ENCODE data around the gene ZMIZ1.

Gene ZMIZ1

DNA sequence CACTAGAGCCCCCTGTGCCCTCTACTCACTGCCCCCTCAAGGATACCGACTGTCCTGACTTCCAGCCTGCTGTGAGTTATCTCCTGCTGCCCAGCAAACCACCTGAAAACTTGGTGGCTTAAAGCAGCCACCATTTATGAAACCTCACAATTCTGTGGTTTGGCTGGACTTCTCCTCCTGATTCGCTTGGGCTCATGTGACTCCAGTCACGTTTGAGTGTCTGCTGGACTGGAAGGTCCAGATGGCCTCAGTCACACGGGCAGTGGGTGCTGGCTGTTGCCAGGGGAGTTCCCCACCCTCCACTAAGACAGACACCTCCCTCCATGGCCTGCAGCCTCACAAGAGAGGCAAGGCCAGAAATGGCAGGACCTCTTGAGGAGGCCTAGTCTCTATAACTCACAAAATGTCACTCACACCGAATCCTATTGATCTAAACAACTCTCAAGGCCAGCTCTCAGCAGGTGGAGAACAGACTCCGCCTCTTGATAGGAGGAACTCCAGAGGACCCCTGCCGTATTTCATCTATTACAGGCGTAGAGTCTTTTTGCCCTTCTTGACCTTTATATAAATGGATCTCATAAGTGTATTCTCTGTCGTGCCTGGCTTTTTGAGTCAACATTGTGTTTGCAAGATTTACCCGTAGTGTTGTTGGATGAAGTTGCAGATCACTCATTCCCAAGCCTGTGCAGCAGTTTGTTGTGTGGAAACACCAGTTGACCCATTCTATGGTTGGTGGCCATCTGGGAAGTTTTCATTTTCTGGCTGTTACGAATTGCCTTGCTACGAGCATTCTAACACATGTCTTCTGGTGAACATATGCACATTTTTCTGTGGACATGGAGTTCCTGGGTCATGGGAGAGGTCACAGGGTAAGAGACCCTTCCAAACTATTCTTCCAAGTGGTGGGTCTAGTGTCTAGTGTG is 48.3 kb downstream of the ZMIZ1 start:
- FAIRE-seq (no peak), DNase-seq (ENCODE audit: low spot score) (no peak)

DNA sequence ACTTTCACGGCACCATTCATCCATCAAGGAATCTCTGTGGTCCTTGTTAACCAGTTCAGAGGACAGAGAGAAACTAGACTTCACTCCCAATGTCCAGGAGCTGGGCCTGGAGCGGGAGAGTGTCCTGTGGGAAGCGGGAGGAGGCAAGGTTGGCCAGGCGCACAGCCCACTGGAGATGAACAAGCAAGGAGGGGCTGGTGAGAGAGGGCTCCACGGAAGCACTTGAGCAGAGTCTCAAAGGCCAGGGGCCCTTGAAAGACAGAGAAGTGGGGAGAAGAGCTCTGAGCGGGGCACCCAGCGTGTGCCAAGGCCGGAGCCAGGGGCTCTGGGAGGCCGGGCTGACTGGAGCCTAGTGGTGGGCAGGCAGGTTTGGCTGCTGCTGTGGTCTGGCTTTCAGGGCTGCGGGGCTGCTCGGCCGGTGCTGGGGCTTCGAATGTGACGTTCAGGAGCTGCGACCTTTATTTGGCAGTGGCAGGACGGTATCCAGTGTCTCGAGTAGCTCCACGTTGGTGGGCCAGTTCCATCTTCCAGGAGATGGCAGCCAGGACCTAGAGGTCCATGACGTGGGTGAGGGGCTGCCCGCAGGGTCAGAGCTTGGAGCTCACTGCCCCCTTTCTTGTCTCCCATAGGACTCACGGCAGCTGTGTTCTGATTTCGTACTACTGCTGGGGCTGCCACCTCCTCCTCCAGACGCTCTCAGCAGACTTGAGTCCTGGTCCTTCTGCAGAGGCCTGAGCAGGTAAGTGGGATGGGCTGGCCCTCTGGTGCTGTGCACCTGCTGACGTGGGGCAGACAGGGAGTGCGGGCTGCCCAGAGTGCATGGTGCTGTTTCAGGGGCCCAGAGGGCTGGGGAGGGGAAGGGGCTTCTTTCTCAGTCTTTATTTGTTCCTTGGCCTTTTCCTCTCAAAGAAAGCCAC is 49.8 kb downstream of the ZMIZ1 start:
- DNase-seq (ENCODE audit: low spot score) (no peak), FAIRE-seq (no peak)

DNA sequence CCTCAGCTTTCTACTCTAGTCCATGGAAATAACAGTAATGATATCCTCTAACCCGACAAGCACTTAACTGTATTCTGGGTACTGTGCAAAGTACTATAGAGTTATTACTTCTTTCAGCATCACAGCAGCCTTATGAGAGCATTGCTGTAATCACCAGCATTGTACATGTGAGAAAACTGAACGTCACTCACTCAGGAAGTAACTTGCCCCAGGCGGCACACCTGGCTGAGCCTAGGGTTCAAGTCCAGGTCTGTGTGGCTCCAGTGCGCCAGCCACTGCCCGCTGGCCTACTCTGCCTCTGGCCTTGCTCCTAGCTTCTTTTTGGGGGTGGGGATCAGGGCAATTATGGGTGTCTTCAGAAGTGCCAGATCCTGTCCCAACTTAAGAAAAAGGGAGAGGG is 50.5 kb downstream of the ZMIZ1 start:
- no peak for DNase-seq (ENCODE audit: low spot score)
- FAIRE-seq = no peak

DNA sequence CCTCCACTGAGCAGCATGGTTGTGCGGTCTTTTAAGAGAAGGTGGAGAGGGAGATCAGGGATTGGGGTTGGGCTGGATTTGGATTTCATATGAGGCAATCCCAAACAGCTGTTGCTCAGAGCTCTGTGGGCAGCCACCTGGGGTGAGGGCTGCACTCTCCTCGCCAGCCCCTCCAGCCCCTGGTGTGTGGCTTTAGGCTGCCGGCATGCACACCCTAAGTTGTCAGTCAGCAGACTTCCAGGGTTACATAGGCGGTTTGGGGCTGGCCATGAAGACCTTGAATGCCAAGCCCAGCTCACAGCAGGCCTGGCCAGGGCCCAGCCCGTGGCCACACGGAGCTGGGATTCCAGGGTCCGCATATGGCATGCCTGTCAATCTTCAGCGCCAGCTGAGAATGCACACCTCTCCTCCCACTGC is 54.8 kb downstream of the ZMIZ1 start:
- DNase-seq (ENCODE audit: low spot score) = no peak
- FAIRE-seq = no peak

DNA sequence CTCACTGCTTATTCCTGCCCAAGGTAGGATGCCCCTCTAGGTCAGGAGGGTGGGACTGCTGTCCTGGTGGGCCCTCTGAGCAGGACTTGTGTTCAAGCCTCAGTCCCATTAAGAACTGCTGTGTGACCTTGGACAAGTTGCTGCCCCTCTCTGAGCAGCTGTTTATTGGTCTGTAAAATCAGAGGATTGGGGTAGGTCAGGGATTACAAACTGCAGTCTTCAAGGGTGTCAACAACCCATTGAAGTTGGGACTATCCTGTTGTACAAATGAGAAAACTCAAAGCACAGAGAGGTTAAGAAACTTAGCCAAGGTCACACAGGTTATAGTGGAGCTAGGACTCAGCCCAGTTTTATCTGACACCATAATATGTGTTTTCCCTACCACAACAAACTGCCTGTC is 55.3 kb downstream of the ZMIZ1 start:
- FAIRE-seq (no peak), DNase-seq (ENCODE audit: low spot score) (no peak)

DNA sequence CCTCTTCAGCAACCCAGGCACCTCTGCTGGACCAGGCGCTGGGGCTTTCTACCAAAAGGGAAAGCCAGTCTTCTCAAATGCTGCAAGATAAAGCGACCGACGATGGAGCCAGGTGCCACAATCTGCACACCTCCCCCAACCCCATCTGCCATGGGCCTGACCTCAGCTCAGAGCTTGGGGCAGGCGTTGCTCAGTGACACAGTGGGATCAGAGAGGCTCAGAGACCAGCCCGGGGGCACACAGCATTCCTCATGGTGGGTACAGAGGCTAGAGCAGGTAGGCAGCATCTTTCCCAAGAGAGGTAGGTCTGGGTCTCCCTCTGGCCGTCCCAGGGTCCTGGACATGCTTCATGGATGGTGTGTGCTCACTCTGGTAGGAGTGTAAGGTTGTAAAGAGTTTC is 56.3 kb downstream of the ZMIZ1 start:
- DNase-seq (ENCODE audit: low spot score) (no peak), FAIRE-seq (no peak)

DNA sequence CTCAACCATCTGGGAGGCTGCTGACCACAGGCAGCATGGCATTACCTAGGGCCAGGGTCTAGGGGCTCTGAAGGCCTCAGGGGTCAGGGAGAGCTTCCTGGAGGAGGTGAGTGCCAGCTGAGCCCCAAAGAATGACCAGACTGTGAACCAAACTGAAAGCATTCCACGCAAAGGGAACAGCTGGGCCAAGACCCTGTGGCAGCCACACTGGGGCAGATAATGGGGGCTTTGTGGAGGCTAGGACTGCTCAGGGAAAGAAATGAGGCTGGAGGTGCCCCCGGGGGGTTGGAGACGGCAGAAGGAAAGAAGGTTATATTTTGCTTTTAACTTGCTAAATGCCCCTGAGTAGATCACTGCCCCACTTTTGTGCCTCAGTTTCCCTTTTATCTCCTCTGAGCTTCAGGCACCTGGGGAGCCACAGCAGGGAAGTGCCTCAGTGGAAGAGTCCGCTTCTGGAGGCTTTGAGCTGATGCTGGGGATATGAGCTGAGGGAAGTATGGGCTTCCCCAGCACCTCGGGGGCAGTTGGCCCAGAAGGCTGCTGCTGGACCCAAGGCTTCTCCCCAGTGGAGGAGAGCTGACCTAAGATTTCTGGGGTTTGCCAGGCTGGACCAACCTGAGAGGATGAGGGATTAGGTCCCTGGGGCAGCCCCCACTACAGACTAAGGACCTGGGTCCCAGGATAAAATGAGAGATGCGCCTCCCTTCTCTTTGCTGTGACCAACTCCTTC is 57.8 kb downstream of the ZMIZ1 start:
- no peak for DNase-seq (ENCODE audit: low spot score)
- FAIRE-seq = no peak

DNA sequence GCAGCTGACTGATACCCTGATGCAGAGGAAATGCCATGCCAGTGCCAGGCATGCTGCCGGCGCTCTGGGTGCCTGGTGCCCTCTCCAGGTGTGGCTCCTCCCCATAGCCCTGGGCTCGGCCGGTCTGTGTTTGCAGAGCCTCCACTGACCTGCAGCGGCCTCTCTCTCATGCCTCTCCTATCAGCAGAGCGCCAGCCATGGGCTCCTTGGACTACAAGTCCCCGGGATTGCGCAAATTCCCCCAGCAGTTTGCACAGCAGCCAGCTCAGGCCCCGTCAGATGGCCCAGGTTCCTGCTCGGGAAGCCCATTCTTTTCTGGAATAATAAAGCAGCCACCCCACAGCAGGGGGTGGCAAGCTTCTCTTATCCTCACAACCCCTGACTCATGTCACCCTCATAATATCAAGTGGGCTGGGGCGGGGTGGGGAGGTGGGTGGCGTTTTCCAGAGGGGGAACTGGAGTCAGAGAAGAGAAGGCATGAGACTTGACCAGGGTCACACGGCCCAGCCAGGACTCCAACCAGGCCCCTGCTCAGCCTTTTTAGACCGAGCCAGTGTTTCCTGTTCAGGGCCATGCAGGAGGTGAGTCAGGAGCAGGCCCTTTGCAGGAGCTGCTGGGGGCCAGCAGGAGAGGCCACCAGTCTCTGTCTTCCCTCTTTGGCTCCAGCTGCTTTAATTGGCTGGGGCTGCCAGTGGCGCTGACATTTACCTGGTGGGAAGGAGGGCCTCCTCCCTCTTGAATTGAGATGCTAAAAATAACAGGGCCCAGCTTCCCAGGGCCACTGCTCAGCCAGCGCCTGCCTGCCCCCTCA is 58.6 kb downstream of the ZMIZ1 start:
- no peak for DNase-seq (ENCODE audit: low spot score)
- no peak for FAIRE-seq

DNA sequence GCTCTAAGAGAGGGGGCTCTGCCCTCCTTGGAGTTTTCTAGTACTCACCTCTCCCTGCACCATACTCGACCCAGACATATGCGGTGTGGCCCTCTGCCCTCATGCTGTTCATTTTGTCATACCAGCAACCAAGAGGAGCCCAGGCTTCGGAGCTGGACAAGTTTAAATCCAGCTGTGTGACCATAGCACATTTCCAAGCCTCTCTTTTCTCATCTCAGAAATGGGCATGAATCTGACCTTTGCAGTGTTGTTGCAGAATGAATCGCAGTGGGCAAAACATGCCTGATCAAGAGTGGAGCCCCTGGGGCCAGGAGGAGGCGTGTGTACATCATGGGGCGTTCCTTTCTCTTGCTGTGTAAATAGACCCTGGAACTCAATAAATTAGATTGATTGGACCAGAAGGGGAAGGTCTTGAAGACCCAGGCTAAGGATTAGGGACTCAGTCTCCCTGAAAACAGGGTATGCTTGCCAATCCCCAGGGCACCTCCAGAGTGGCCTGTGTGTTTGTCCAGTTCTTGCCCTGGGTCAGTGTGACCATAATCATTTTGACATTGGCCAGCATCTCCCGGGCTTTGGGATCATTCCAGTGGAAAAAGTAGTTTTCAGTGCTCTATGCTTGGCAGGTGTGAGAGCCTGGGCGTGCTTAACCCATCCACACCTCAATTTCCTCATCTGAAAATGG is 59.6 kb downstream of the ZMIZ1 start:
- FAIRE-seq = no peak
- no peak for DNase-seq (ENCODE audit: low spot score)

DNA sequence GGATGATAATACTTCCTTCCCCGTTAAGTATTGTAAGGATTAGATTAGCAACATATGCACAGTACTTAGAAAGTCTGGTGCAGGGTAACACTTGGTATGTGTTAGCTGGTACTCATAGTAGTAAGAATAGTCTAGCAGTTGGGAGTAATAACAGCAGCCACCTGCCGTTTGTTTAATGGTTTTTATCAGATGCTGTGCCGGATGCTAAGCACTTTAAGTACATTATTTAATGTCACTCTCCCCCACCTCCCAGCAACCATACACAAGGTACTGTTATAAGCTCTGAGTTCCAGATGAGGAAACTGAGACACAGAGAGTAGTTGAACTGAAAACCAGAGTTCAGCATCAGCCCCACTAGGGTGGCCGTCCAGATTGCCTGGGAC is 60.1 kb downstream of the ZMIZ1 start:
- FAIRE-seq = no peak
- no peak for DNase-seq (ENCODE audit: low spot score)

DNA sequence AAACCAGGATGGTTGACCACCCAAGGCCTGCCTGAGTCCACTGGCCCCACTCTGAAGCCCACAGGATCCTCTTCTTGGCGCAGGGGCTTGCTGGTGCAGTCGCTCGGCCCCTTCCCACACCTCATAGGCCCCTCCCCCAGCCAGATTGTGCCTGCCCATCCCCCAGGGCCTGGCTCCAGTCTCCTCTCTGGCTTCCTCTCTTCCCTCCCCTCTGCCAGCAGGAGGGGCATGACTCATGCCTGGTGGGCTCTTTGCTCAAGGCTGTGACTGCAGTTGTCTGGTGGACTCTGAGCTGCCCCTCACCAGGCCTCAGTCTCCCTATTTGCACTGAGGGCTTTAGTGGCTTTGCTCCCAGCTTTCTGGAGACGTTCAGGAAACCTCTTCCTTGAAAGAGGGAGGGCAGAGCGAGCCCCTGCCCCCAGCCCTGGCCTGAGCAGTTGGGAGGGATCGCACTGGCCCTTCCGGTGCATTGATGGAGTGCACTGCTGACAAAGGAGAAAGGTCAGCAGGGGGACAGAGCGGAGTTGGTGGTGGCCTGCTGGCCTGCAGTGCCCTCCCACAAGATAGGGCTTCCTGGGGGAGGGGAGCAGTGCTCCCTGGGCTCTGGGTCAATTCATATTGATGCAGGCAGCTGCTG is 60.7 kb downstream of the ZMIZ1 start:
- peak; percentile 75 for DNase-seq (ENCODE audit: low spot score)
- no peak for FAIRE-seq

DNA sequence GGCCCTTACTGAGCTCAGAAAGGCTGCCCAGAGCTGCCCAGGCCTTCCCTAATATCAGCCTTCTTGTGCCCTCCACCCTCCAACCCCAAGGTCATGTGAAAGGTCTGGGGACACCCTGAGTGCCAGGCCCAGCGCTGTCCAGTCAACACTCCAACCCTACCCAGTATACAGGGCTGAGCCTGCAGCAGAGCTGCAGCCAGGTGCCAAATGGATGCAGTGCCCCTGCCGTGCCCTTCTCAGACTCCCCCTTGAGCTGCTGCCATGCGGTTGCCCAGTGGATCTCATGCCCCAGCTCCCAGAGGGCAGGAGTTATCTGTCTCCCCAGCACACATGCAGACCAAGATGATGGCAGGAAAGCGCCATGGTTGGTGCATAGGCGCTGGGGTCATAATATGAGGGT is 61.5 kb downstream of the ZMIZ1 start:
- DNase-seq (ENCODE audit: low spot score) = no peak
- no peak for FAIRE-seq

DNA sequence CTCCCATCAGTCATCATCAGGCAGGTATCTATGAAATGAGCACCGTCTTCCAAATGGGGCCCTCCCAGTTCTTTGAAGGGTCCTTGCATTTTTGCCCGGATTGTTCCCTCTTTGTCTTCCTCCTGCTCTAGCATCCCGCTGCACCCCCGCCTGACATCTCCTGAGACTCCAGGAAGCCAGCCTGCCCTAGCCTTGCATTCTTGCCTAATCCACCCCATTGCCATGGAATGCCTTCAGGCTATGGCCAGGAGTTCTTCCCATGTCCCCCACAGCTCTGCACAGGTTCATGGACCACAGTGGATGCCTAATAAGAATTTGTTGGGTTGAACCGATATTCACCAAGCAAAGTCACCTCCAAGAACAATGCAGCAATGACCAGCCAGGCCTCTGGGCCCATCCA is 62.1 kb downstream of the ZMIZ1 start:
- FAIRE-seq = no peak

DNA sequence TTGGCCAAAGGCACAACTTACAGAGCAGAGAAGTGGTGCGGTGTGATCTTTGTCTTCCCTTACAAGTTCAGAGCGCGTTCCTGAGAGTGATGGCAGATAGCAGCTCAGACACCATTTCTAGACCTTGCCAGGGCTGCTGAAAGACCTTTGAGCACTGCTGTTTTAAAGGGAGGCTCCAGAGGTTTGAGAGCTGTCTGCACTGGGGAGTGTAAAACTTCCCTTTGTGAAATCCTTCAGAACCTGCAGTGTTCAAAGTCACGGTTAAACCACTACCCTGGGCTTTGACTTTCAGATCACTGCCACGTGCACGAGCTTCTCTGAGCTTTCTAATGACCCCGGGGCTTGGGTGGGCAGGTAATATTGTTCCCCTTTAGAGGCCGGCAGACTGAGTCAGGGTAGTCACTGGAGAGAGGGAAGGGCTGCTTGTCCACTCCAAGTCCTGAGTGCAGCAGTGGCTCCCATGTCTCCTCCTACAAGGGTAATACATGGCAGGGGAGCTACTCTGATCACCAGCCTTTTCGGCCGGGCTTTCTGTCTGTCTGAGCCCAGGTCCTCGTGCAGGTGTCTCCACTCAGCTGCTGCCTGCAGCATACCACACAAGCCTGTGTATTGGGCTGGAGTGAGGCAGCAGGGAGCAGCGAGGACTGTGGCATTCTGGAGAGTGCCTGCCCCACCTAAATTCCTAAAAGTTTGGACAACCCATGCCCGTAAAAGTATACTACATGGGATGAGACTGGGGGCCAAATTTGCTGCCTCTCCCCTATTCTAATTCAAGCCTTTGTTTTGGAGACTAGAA is 63.3 kb downstream of the ZMIZ1 start:
- DNase-seq (ENCODE audit: low spot score) (no peak), FAIRE-seq (no peak)

More for the DNA sequence above, 62.1 kb downstream of the ZMIZ1 start:
- no peak for DNase-seq (ENCODE audit: low spot score)

DNA sequence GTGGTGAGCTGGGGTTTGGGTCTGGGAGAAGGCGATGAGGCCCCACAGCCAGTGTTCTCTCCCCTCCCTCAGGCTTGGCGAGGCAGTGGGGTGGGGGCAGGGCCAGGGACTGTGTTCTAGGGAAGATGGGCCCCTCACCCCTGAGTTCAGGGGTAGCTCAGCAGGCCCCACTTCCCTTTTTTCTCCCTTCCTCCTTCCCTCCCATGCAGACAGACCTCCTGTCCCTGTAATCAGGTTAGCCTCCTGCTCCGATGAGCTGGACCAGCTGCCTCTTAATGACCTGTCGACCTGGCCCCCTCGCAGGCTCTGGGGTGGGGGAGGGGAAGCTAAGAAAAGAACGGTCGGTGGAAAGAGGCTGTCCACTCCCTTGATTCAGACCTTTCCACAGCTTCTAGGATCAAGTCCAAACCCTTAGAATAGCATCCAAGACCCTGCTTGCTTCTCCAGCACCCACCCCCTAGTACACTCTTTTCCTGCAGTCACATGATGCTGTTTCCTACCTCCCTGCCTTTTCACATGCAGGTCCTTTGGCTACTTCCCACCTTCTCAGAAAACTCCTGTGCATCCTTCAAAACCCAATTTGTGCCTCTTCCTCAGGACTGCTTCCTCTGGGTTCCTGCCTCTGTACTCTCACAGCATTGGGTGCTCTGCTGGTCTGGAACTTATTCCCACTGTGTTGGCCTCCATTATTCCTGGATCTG is 64.1 kb downstream of the ZMIZ1 start:
- FAIRE-seq (no peak), DNase-seq (ENCODE audit: low spot score) (no peak)

DNA sequence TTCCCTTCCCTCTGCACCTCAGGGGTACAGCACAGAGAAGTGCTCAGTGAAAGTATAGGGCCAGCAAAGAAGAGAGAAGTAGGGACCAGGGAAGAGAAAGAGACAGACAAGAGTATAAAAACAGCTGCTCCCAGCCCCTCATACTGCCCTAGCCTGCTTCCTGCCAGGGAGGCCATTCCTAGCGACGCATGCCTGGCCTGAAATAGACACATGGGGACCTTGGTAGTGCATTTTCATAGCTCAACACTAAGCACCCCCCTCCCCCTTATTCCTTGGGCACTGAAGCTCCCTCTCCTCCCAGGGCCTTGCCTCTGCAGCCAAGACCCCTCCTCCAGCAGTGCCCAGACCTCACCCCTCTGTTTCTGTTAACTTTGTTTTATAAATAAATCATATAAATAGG is 64.7 kb downstream of the ZMIZ1 start:
- FAIRE-seq (no peak), DNase-seq (ENCODE audit: low spot score) (no peak)

DNA sequence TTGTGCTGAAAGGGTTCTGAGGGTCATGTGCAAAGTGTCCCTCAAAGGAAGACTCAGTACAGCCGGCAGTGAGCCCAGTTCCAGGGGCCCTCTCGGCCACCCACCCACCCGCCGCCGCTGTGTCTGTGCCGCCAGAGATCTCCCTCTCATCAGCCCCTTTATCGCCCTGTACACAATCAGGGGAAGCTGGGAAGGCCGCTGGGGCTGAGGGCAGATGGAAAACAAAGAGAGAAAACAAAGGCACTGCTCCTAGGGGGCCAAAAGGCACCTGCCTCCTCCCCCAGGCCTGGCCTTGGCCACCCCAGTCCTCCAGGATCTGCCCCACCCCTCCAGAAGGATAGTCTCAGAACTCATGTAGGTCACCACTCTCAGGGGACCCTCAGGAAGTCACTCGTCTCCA is 67.0 kb downstream of the ZMIZ1 start:
- DNase-seq (ENCODE audit: low spot score) = no peak
- no peak for FAIRE-seq

DNA sequence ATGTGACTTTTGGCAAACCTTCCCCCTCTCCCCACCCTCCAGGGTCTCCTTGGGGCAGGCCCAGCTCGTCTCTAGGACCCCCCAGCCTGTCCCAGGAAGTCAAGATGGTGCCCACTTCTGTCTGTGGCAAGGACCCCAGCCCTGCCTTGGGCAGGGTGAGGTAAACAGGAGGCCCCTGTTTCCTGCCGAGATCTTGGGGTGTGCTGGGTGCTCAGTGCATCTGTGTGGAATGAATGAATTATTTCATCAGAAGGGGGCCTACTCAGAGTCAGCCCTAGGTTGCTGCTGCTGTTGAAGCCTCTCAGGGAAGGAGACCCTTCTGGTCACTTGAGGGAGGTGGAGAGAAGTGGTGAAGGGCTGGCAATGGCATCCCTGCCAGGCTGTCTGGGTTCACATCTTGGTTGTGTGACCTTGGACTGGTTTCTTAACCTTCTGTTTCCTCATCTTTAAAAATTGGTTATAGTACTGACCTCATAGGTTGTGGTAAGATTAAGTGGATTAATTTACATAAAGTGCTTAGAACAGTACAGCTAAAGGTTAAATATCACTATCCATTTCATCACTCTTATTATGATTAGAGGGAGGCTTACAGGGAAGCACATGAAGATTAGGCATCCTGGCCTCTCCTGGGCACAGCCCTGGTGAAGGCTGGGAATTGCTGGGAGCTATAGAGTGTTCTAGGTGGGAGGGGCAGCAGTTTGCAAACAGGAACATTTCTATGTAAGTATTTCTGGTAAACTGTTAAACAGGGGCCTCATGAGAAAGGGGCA is 67.7 kb downstream of the ZMIZ1 start:
- FAIRE-seq (no peak), DNase-seq (ENCODE audit: low spot score) (no peak)

Measured in urothelium cell line (cell line).